ENCODE measurements around the gene ORMDL2.
"Not testable (repeated sequence)": the region's sequence is repeated elsewhere in the genome, so short reads cannot be mapped to it uniquely, and the experiment has no call there.

ORMDL2 gene

GRCh38 chr12:55828357-55828756 is 10.5 kb downstream of the ORMDL2 start:
- no peak for DNase-seq (ENCODE audit: low read depth)

- no peak for DNase-seq (ENCODE audit: low read depth)
These were observed 12.2 kb downstream of the ORMDL2 start for GRCh38 chr12:55829967-55830600.

- DNase-seq (ENCODE audit: low read depth), result peak; percentile 39
These were observed 13.0 kb downstream of the ORMDL2 start for GRCh38 chr12:55830601-55831446.

GRCh38 chr12:55831447-55831815 is 13.6 kb downstream of the ORMDL2 start:
- DNase-seq (ENCODE audit: low read depth), result no peak

GRCh38 chr12:55833056-55833455 is 15.2 kb downstream of the ORMDL2 start:
- DNase-seq (ENCODE audit: low read depth), result no peak

- DNase-seq (ENCODE audit: low read depth), result not testable (repeated sequence)
These were observed 16.6 kb downstream of the ORMDL2 start for GRCh38 chr12:55834400-55834799.

- no peak for DNase-seq (ENCODE audit: low read depth)
These were observed 20.5 kb downstream of the ORMDL2 start for GRCh38 chr12:55838361-55838760.

- no peak for DNase-seq (ENCODE audit: low read depth)
These were observed 21.7 kb downstream of the ORMDL2 start for GRCh38 chr12:55839345-55840140.

- DNase-seq (ENCODE audit: low read depth), result no peak
These were observed 22.9 kb downstream of the ORMDL2 start for GRCh38 chr12:55840581-55841351.

- DNase-seq (ENCODE audit: low read depth), result peak; percentile 67
These were observed 25.0 kb downstream of the ORMDL2 start, which contains the start of gene MMP19 for GRCh38 chr12:55842681-55843429. MMP19 (minus strand) TSS chr12:55842936; CDS start chr12:55842830, 106 bp downstream.

GRCh38 chr12:55843431-55843830 is 25.6 kb downstream of the ORMDL2 start:
- no peak for DNase-seq (ENCODE audit: low read depth)

GRCh38 chr12:55844961-55845360 is 27.1 kb downstream of the ORMDL2 start:
- DNase-seq (ENCODE audit: low read depth), result no peak

GRCh38 chr12:55845361-55845760 is 27.5 kb downstream of the ORMDL2 start:
- no peak for DNase-seq (ENCODE audit: low read depth)

- DNase-seq (ENCODE audit: low read depth), result no peak
These were observed 28.1 kb downstream of the ORMDL2 start for GRCh38 chr12:55845785-55846496.

- peak; percentile 73 for DNase-seq (ENCODE audit: low read depth)
These were observed 29.2 kb downstream of the ORMDL2 start for GRCh38 chr12:55847033-55847432.

- DNase-seq (ENCODE audit: low read depth), result peak; percentile 99
These were observed 29.9 kb downstream of the ORMDL2 start for GRCh38 chr12:55847603-55848291.

- no peak for DNase-seq (ENCODE audit: low read depth)
These were observed 31.9 kb downstream of the ORMDL2 start for GRCh38 chr12:55849616-55850343.

- DNase-seq (ENCODE audit: low read depth), result no peak
These were observed 32.6 kb downstream of the ORMDL2 start for GRCh38 chr12:55850401-55850800.

GRCh38 chr12:55850893-55851292 is 33.1 kb downstream of the ORMDL2 start:
- no peak for DNase-seq (ENCODE audit: low read depth)
